Thyroid gland (tissue), 4 donors: ENCODE measurements around the gene DCTN1. TPM values are rescaled to one million over a fixed set of nuclear protein-coding genes. Genes with fewer than 3 reads are reported as not detected.
A peak's percentile ranks its signal among the peaks of the same experiment; 100 is the strongest.

Experiments
- DNase-seq, 2 donors: peaks; one replicate each; pipeline ENCODE4 v3.0.0-alpha.2; 2019
- H3K27ac ChIP-seq, 3 donors: fragments of 200-600 bp; sonication (generic); 1 replicate in 2 of 3; 2 replicates in 1 of 3; pipeline ENCODE4 v1.5.1; 2016 to 2019; ENCODE audit warnings: mild to moderate bottlenecking in 1 of 3, moderate library complexity in 1 of 3
- H3K27me3 ChIP-seq: fragments of 200-600 bp; sonication (generic); one replicate; pipeline ENCODE4 v1.5.1; 2019
- H3K36me3 ChIP-seq, 2 donors: fragments of 200-600 bp; sonication (generic); one replicate each; pipeline ENCODE4 v1.5.1; 2016 to 2019
- H3K4me1 ChIP-seq, 2 donors: fragments of 200-600 bp; sonication (generic); one replicate each; pipeline ENCODE4 v1.5.1; 2017 to 2019
- H3K4me3 ChIP-seq, 3 donors: fragments of 200-600 bp; sonication (generic); replicated peaks in 1 of 3; 1 replicate in 2 of 3; 2 replicates in 1 of 3; pipeline ENCODE4 v1.5.1; 2016; ENCODE audit warnings: mild to moderate bottlenecking in 1 of 3
- H3K9me3 ChIP-seq: fragments of 200-600 bp; sonication (generic); one replicate; pipeline ENCODE4 v1.5.1; 2017
- POLR2A ChIP-seq, 2 donors: fragments of 450-650 bp; IDR thresholded peaks; one replicate each; pipeline ENCODE4 v1.6.1; 2017; ENCODE audit warnings: antibody characterized with exemption in 2 of 2, mild to moderate bottlenecking in 2 of 2, moderate library complexity in 1 of 2
- WGBS, 2 donors: methylation state at CpG; one replicate each; pipeline ENCODE4 v1.1.5; 2017; 5-methylcytosine and 5-hydroxymethylcytosine counted together
- intact Hi-C: fragments of 100-400 bp; cut with DNase I; formaldehyde crosslinking; loops from one replicate; pipeline ENCODE4 v1.15.1; 2023
- total RNA-seq, 4 donors: library from RNA; depleted of rRNA; stranded (reverse); fragments of >200 nt; gene quantifications; one replicate each; pipeline ENCODE4 v1.2.3, GENCODE V29; 2016
- TF ChIP-seq, protein P1 (sequence below), 6 experiments: fragments of 200-600 bp in 3 of 6; fragments of 450-650 bp in 3 of 6; sonication (generic) in 3 of 6; IDR thresholded peaks; one replicate each; pipeline ENCODE4 v1.5.1; 2016 to 2019; ENCODE audit warnings: antibody characterized with exemption in 6 of 6, mild to moderate bottlenecking in 2 of 6, inconsistent platforms in 1 of 6, moderate library complexity in 1 of 6

DCTN1 gene
- total RNA-seq, 4 donors from 2014 or later: 82.6 to 124 (median 108) TPM

- Histone ChIP-seq H3K9me3 (no peaks in the 10 kb centered on the region), H3K36me3 (no peaks in the 10 kb centered on the region), H3K27me3 (no peaks in the 10 kb centered on the region), H3K27ac (no peak overlapping the region), H3K4me1 (peaks cover 17 to 20% of the 10 kb centered on the region in 2 donors), H3K4me3 (peak overlapping the region in 1 of 3 donors; percentile 39)
- WGBS, 2 donors: 45 to 48% methylated on average over 12 to 16 of the region's 19 CpGs
- DNase-seq: peak; percentile 20 to 48
- intact Hi-C loops: no loop called here
- TF ChIP-seq, protein P1, sequence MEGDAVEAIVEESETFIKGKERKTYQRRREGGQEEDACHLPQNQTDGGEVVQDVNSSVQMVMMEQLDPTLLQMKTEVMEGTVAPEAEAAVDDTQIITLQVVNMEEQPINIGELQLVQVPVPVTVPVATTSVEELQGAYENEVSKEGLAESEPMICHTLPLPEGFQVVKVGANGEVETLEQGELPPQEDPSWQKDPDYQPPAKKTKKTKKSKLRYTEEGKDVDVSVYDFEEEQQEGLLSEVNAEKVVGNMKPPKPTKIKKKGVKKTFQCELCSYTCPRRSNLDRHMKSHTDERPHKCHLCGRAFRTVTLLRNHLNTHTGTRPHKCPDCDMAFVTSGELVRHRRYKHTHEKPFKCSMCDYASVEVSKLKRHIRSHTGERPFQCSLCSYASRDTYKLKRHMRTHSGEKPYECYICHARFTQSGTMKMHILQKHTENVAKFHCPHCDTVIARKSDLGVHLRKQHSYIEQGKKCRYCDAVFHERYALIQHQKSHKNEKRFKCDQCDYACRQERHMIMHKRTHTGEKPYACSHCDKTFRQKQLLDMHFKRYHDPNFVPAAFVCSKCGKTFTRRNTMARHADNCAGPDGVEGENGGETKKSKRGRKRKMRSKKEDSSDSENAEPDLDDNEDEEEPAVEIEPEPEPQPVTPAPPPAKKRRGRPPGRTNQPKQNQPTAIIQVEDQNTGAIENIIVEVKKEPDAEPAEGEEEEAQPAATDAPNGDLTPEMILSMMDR (IDR thresholded peaks at IDR 0.05): no peak
- TF ChIP-seq POLR2A (IDR thresholded peaks at IDR 0.05): no peak
Measured at GRCh38 chr2:74414441-74414840, 34.3 kb upstream of the DCTN1 start.

DNA sequence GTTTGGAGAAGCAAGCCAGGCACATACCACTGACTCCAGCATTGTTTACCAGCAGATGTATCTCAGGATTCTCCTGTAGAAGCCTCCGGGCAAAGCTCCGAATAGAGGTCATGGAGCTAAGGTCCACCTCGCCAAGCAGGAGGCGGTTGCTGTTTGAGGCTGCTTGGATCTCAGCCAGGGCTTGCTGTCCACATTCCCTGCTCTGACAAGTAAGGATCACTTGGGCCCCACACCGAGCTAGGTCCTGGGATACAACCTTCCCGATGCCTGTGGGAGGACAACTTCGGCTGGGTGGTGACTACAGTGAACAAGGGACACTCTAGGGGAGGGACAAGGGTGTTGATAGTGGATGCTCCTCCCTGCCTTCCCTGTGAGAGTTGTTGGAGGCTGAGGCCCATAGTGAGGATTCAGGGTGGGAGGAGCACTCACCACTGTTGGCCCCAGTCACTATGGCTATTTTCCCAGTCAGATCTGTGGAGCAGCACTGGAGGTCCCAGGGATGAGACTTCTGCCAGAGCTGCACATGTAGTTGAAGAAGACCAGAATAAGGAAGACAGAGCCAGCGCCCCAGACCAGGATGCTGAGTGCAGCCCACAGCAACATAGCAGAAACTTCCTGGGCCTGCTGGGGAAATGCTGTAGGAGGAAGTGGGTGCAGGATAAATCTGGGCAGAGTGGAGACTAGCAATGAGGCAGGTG is 33.0 kb upstream of the DCTN1 start:
- Histone ChIP-seq H3K4me1 (peaks cover 17 to 20% of the 10 kb centered on the region in 2 donors), H3K36me3 (no peaks in the 10 kb centered on the region), H3K27me3 (no peaks in the 10 kb centered on the region), H3K4me3 (no peak overlapping the region), H3K9me3 (no peaks in the 10 kb centered on the region), H3K27ac (no peak overlapping the region)
- intact Hi-C loops: no loop called here
- no peak for DNase-seq
- TF ChIP-seq POLR2A (IDR thresholded peaks at IDR 0.05): no peak
- TF ChIP-seq, protein P1 (IDR thresholded peaks at IDR 0.05): no peak
- WGBS, 2 donors: 74 to 88% methylated on average over 8 of the region's 8 CpGs

DNA sequence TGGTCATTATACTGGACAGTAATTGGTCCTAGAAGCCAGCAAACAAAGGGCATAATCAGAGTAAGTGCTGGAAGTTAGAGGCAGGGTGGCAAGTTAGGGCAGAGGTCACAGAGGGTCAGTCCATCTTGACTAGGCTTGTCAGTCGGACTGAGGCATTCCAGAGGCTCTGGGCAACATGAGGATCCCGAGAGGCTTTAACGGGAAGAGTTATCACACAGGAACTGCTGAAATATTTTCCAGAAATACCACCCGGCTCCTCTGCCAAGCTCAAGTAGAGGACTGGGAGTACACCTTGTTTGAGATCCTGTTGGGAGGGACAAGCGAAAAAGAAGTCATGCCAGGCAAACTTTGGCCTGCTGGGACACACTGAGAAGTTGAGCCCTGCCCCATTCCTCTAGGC is 27.6 kb upstream of the DCTN1 start:
- 62 to 85% methylated on average over 5 of the region's 5 CpGs for WGBS, 2 donors
- Histone ChIP-seq H3K9me3 (no peaks in the 10 kb centered on the region), H3K27ac (no peak overlapping the region), H3K36me3 (no peaks in the 10 kb centered on the region), H3K27me3 (no peaks in the 10 kb centered on the region), H3K4me1 (no peaks in the 10 kb centered on the region), H3K4me3 (no peak overlapping the region)
- no peak for DNase-seq
- intact Hi-C loops: no loop called here
- TF ChIP-seq, protein P1 (IDR thresholded peaks at IDR 0.05): no peak
- TF ChIP-seq POLR2A (IDR thresholded peaks at IDR 0.05): no peak

- no peak for TF ChIP-seq POLR2A (IDR thresholded peaks at IDR 0.05)
- TF ChIP-seq, protein P1 (IDR thresholded peaks at IDR 0.05): no peak
- Histone ChIP-seq H3K27me3 (no peaks in the 10 kb centered on the region), H3K27ac (no peak overlapping the region), H3K9me3 (no peaks in the 10 kb centered on the region), H3K4me1 (no peaks in the 10 kb centered on the region), H3K4me3 (no peak overlapping the region), H3K36me3 (no peaks in the 10 kb centered on the region)
- intact Hi-C loops: no loop called here
- DNase-seq: no peak
Measured at GRCh38 chr2:74406035-74406434, 25.9 kb upstream of the DCTN1 start.

- H3K4me3 ChIP-seq: no peak overlapping the region
- H3K27me3 ChIP-seq: no peaks in the 10 kb centered on the region
- intact Hi-C loops: no loop called here
- no peaks in the 10 kb centered on the region for H3K9me3 ChIP-seq
- no peak for DNase-seq
- no peaks in the 10 kb centered on the region for H3K4me1 ChIP-seq
- H3K36me3 ChIP-seq: no peaks in the 10 kb centered on the region
- no peak overlapping the region for H3K27ac ChIP-seq
- 74 to 84% methylated on average over 2 of the region's 2 CpGs for whole genome bisulfite sequencing, 2 donors
- TF ChIP-seq, protein P1 (IDR thresholded peaks at IDR 0.05): no peak
- no peak for TF ChIP-seq POLR2A (IDR thresholded peaks at IDR 0.05)
Measured at GRCh38 chr2:74401891-74402290, 21.8 kb upstream of the DCTN1 start.
